ENCODE data around the gene SAMD4B.

Gene SAMD4B

DNA sequence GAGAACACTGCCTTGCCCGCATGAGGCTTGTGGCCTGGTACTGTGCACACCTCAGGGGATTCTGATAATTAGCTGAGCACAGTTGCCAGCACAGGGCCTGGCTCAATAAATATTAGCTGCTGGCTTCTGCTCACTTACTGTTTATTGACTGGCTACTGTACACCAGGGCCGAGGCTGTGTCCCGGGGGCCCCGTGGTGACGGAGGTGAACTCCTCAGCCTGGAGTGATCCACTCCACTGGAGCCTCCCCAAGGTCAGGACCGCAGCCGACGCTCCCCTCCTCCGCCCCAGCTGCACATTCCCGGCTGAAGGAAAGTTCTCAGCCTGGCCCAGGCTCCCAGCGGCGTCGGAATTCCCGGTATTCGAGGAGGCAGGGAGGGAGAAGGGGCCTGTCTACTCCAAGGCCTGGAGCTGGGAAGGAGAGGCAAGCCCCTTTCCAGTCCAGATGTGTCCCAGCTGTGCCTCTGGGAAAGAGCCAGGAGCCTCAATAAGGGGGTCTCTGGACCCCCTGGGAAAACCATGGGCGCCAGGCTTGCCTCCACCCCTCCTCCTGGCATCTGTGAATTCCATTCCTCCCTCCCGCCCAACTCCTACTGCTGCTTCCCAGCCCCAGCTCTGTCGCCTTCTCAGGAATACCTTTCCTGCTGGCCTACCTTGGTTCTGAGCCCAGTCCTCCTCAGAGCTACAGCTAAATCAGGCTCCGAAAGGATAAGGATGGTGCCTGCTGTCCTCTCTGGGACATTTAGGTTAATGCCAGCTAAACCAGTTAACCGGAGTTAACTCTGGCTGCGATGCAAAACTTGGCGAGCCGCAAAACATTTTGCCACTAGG is 86.3 kb downstream of the SAMD4B start:
- no peak for DNase-seq

DNA sequence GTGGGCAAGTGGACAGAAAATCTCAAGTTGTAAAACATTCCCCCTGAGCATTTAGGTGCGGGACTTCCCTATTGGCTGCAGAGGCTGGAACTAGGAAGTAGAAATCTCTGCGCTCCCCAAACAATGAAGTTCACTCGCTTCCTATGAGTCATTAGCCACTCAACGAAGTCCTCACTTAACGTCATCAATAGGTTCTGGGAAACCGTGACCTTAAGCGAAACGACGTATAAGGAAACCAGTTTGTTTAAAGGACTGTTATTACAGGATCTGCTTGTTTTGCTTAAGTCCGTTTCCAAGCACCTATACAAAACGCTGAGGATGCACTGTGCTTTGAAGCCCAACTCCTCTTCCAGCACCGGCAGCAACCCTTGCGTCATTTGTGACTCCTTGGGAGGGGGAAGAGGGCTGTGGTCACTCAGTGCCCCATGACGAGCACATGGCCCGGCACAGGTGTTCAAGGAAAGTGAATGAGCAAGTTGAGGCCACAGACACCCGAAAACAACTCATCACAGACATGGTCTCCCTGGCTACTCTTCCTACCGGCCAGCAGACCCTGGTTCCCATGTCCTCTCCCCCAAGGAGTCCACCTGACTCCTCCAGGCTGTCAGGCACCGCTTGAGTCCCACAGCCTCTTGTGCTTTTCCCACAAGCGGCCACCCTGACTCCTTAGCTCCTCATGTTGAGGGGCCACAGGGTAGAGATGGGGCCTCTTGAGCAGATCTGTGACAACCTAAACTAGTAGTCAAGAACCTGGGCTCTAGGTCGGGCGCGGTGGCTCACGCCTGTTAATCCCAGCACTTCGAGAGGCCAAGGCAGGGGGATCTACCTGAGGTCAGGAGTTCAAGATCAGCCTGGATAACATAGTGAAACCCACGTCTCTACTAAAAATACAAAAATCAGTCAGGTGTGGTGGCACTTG is 88.7 kb downstream of the SAMD4B start:
- peak; percentile 83 to 87 for DNase-seq

DNA sequence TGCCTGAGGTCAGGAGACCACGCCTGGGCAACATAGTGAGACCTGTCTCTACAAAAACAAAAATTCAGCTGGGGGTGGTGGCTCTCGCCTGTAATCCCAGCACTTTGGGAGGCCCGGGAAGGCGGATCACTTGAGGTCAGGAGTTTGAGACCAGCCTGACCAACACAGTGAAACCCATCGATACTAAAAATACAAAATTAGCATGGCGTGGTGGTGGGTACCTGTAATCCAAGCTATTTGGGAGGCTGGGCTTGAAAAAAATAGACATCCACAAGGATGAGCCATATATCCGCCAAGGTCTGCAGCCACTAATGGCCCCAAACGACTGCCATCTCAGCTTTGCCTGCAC is 90.4 kb downstream of the SAMD4B start:
- DNase-seq, result no peak

DNA sequence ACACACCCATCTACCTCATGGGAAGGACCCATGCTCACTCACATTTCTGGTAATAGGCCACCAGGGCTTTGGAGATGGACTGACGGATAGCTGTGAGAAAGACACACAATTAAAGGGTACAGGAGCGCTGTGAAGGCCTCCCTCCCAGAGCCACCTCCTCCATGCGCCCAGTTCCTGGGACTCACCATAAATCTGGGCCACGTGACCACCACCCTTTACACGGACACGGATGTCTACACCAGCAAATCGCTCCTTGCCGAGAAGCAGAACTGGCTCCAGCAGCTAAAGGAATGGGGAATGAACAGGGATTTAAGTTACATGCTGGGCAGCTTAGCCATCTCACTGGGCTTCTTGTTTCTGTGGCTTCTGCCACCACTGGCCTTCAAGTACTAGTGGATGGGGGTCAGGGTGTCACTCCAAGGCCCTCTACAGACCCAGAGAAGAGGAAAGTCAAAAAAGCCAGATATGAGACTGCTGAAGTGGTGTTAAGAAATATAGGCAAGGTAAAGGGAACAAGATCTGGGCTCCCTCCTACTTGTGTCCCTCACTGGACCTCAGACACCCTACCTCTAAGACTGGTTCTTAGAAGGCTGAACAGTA is 91.4 kb downstream of the SAMD4B start:
- DNase-seq, result no peak

DNA sequence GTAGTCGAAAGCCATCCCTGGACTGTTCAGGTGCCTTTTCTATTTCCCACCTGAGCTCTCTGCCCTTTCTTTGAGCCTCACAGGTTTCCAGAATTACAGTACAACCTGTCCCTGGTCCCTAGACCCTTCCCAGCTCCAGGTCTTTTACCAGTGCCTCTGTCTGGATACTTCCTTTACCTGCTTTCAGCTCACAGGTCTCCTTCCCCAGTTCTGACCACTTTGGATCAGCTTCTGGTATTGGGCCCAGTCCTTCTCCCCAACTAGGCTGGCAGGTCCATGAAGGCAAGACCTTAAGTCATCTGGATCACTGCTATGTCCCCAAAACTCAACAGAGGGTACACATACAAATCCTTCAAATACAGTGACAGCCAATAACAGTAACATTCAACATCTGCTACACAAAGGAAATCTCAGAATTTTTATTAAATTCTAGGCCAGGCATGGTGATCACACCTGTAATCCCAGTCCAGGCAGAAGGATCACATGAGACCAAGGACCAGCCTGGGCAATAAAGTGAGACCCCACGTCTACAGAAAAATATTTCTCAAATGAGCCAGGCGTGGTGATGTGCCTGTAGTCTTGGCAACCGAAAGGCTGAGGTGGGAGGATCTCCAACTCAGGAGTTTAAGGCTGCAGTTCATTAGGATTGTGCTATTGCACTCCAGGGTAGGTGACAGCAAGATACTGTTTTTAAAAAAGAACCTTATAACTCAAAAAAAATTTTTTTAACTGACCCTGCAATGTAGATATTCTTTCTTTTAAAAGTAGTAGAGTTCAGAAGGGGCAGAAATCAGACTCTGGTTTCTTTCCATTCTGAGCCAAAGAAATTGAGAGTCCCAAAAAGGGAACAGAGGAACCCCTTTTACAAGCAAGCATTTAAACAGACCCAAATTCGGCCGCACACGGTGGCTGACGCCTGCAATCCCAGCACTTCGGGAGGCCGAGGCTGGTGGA is 92.2 kb downstream of the SAMD4B start:
- no peak for DNase-seq

Measured in CD4-positive, alpha-beta T cell treated with Interleukin-1 beta for 1 hour (primary cell).